ENCODE measurements around the gene RIPOR2.

DNA sequence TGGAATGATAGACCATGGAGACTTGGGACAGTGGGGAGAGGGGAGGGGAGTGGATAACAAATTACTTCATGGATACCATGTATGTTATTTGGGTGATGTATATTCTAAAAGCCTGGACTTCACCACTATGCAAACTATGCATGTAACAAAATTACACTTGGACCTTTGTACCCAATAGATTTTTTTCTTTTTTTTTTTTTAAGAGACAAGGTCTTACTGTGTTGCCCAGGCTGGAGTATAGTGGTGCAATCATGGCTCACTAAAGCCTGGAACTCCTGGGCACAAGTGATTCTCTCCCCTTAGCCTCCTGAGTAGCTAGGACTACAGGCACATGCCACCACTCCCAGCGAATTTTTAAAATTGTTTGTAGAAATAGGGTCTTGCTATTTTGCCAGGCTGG is 45.3 kb downstream of the RIPOR2 start:
- TF ChIP-seq, protein P1, sequence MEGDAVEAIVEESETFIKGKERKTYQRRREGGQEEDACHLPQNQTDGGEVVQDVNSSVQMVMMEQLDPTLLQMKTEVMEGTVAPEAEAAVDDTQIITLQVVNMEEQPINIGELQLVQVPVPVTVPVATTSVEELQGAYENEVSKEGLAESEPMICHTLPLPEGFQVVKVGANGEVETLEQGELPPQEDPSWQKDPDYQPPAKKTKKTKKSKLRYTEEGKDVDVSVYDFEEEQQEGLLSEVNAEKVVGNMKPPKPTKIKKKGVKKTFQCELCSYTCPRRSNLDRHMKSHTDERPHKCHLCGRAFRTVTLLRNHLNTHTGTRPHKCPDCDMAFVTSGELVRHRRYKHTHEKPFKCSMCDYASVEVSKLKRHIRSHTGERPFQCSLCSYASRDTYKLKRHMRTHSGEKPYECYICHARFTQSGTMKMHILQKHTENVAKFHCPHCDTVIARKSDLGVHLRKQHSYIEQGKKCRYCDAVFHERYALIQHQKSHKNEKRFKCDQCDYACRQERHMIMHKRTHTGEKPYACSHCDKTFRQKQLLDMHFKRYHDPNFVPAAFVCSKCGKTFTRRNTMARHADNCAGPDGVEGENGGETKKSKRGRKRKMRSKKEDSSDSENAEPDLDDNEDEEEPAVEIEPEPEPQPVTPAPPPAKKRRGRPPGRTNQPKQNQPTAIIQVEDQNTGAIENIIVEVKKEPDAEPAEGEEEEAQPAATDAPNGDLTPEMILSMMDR (IDR thresholded peaks at IDR 0.05; ENCODE audit: low read depth, low read length, missing input control) = no peak
- TF ChIP-seq RAD21 (IDR thresholded peaks at IDR 0.05) (no peak), YY1 (IDR thresholded peaks at IDR 0.05) (no peak), JUND (IDR thresholded peaks at IDR 0.05) (no peak), TAF1 (conservative IDR thresholded peaks at IDR 0.05) (no peak), SP1 (IDR thresholded peaks at IDR 0.05) (no peak), EGR1 (IDR thresholded peaks at IDR 0.05; ENCODE audit: low read depth in 2 of 2) (no peak), RXRA (IDR thresholded peaks at IDR 0.05) (no peak)
- TF ChIP-seq, protein P2, sequence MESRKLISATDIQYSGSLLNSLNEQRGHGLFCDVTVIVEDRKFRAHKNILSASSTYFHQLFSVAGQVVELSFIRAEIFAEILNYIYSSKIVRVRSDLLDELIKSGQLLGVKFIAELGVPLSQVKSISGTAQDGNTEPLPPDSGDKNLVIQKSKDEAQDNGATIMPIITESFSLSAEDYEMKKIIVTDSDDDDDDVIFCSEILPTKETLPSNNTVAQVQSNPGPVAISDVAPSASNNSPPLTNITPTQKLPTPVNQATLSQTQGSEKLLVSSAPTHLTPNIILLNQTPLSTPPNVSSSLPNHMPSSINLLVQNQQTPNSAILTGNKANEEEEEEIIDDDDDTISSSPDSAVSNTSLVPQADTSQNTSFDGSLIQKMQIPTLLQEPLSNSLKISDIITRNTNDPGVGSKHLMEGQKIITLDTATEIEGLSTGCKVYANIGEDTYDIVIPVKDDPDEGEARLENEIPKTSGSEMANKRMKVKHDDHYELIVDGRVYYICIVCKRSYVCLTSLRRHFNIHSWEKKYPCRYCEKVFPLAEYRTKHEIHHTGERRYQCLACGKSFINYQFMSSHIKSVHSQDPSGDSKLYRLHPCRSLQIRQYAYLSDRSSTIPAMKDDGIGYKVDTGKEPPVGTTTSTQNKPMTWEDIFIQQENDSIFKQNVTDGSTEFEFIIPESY (IDR thresholded peaks at IDR 0.05) = no peak
- TF ChIP-seq, protein P3, sequence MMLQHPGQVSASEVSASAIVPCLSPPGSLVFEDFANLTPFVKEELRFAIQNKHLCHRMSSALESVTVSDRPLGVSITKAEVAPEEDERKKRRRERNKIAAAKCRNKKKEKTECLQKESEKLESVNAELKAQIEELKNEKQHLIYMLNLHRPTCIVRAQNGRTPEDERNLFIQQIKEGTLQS (IDR thresholded peaks at IDR 0.05) = no peak

Data from liver (tissue), 3 donors.